Testis (tissue), 3 donors: ENCODE results near the gene ZGPAT. TPM values are rescaled to one million over a fixed set of nuclear protein-coding genes. Genes with fewer than 3 reads are reported as not detected.

Experiments used
- DNase-seq: peaks from one replicate; pipeline ENCODE4 v3.0.0-alpha.2; 2019
- H3K27ac ChIP-seq, 2 donors: fragments of 200-600 bp; sonication (generic); one replicate each; pipeline ENCODE4 v1.5.1; 2019
- H3K27me3 ChIP-seq: fragments of 200-600 bp; sonication (generic); one replicate; pipeline ENCODE4 v1.5.1; 2019
- H3K36me3 ChIP-seq: fragments of 200-600 bp; sonication (generic); one replicate; pipeline ENCODE4 v1.5.1; 2017; ENCODE audit warnings: low read depth; ENCODE audit errors: missing control alignments
- H3K4me1 ChIP-seq: fragments of 200-600 bp; sonication (generic); one replicate; pipeline ENCODE4 v1.5.1; 2019
- H3K4me3 ChIP-seq, 2 donors: fragments of 200-600 bp; sonication (generic); one replicate each; pipeline ENCODE4 v1.5.1; 2017 to 2019
- H3K9me3 ChIP-seq: fragments of 200-600 bp; sonication (generic); one replicate; pipeline ENCODE4 v1.5.1; 2017
- CTCF ChIP-seq, 3 experiments: fragments of 450-650 bp in 2 of 3; fragments of 200-600 bp in 1 of 3; sonication (generic) in 1 of 3; IDR thresholded peaks; one replicate each; pipeline ENCODE4 v1.5.1; 2016 to 2019; ENCODE audit warnings: antibody characterized with exemption in 3 of 3, mild to moderate bottlenecking in 2 of 3, moderate library complexity in 1 of 3
- POLR2A ChIP-seq: fragments of 450-650 bp; IDR thresholded peaks from one replicate; pipeline ENCODE4 v1.6.1; 2017; ENCODE audit warnings: antibody characterized with exemption, mild to moderate bottlenecking, moderate library complexity
- WGBS, 2 donors: methylation state at CpG; one replicate each; pipeline ENCODE4 v1.1.5; 2018; 5-methylcytosine and 5-hydroxymethylcytosine counted together
- intact Hi-C: fragments of 100-400 bp; cut with DNase I; formaldehyde crosslinking; loops from one replicate; pipeline ENCODE4 v1.15.1; 2023; ENCODE audit warnings: low total_unique reads
- polyA plus RNA-seq: library from polyadenylated mRNA; stranded (reverse); fragments of 350-450 nt; fragmentation: Illumina TruSeq; extraction: RNeasy Lipid Tissue Mini Kit (QIAGEN cat#74804); gene quantifications from one replicate; pipeline ENCODE4 v1.2.3, GENCODE V29; 2014; ENCODE audit warnings: low read depth, low replicate concordance; ENCODE audit not compliant: insufficient read depth
- total RNA-seq, 2 donors: library from RNA; depleted of rRNA; stranded (reverse); fragments of >200 nt; gene quantifications; one replicate each; pipeline ENCODE4 v1.2.3, GENCODE V29; 2016

The ZGPAT gene
- total and polyA plus RNA-seq, 3 donors from 2014 or later, result 43.1 to 57.3 (median 53.1) TPM

- no peak overlapping the region for H3K27ac ChIP-seq
- no peaks in the 10 kb centered on the region for H3K9me3 ChIP-seq
- H3K36me3 ChIP-seq, result no peaks in the 10 kb centered on the region
- no peaks in the 10 kb centered on the region for H3K27me3 ChIP-seq
- TF ChIP-seq CTCF (IDR thresholded peaks at IDR 0.05) (no peak), POLR2A (no peak)
- H3K4me3 ChIP-seq, result no peak overlapping the region
- DNase-seq, result no peak
- peaks cover 5% of the 10 kb centered on the region for H3K4me1 ChIP-seq
- WGBS, 2 donors, result 89 to 93% methylated on average over 12 to 21 of the region's 22 CpGs
- intact Hi-C loops, result no loop called here
Measured at GRCh38 chr20:63664143-63664851, 43.5 kb upstream of the ZGPAT start.

- WGBS, 2 donors, result 70 to 81% methylated on average over 9 to 18 of the region's 18 CpGs
- no peak for DNase-seq
Measured at GRCh38 chr20:63664861-63665594, 42.8 kb upstream of the ZGPAT start.

GRCh38 chr20:63665708-63666107 is 42.1 kb upstream of the ZGPAT start:
- H3K27me3 ChIP-seq, result no peaks in the 10 kb centered on the region
- no peak for DNase-seq
- 97 to 100% methylated on average over 2 to 14 of the region's 14 CpGs for WGBS, 2 donors
- TF ChIP-seq POLR2A, result no peak
- no peak for TF ChIP-seq CTCF (IDR thresholded peaks at IDR 0.05)
- H3K27ac ChIP-seq, result no peak overlapping the region
- no peaks in the 10 kb centered on the region for H3K9me3 ChIP-seq
- no peaks in the 10 kb centered on the region for H3K36me3 ChIP-seq
- H3K4me3 ChIP-seq, result no peak overlapping the region
- H3K4me1 ChIP-seq, result no peaks in the 10 kb centered on the region
- intact Hi-C loops, result no loop called here

More at GRCh38 chr20:63664861-63665594, 42.8 kb upstream of the ZGPAT start:
- H3K27ac ChIP-seq, result no peak overlapping the region
- H3K27me3 ChIP-seq, result no peaks in the 10 kb centered on the region
- H3K4me1 ChIP-seq, result no peaks in the 10 kb centered on the region
- intact Hi-C loops, result no loop called here
- H3K9me3 ChIP-seq, result no peaks in the 10 kb centered on the region
- no peak for TF ChIP-seq CTCF (IDR thresholded peaks at IDR 0.05)
- TF ChIP-seq POLR2A, result no peak
- H3K36me3 ChIP-seq, result no peaks in the 10 kb centered on the region
- H3K4me3 ChIP-seq, result no peak overlapping the region

GRCh38 chr20:63667858-63668257 is 40.0 kb upstream of the ZGPAT start:
- H3K4me1 ChIP-seq, result no peaks in the 10 kb centered on the region

More at GRCh38 chr20:63667858-63668257, 40.0 kb upstream of the ZGPAT start:
- DNase-seq, result no peak
- WGBS, 2 donors, result 91 to 95% methylated on average over 16 of the region's 16 CpGs
- Histone ChIP-seq H3K36me3 (no peaks in the 10 kb centered on the region), H3K27ac (no peak overlapping the region), H3K9me3 (no peaks in the 10 kb centered on the region), H3K27me3 (no peaks in the 10 kb centered on the region), H3K4me3 (no peak overlapping the region)
- intact Hi-C loops, result no loop called here
- TF ChIP-seq POLR2A (no peak), CTCF (IDR thresholded peaks at IDR 0.05) (no peak)
